GM12878 (cell line): Measurements from ENCODE around the gene ESR1. TPM values are rescaled to one million over a fixed set of nuclear protein-coding genes. Genes with fewer than 3 reads are reported as not detected.

Experiments
- ATAC-seq: fragments of 200-7000 bp; cut with Tn5 transposase; 3 replicates; pipeline ENCODE4 v1.9.1; 2020; ENCODE audit warnings: mild to moderate bottlenecking, moderate library complexity
- BruUV-seq: library from RNA; stranded (reverse); fragments of 400-500 nt; replicated peaks from 2 replicates; lab custom pipeline; 2021; lab: Mats Ljungman, UMichigan
- CTCF ChIA-PET: fragments of 300-600 bp; sonication (Branson Sonifier 250); formaldehyde crosslinking; extraction: SDS; loops from one replicate; lab custom pipeline; 2021; ENCODE audit warnings: inconsistent platforms; lab: Yijun Ruan, JAX
- POLR2A ChIA-PET: fragments of 350-600 bp; formaldehyde crosslinking; extraction: SDS; loops from one replicate; lab custom pipeline; 2021; ENCODE audit warnings: inconsistent platforms; lab: Charles Lee
- RAD21 ChIA-PET: fragments of 300-600 bp; sonication (Branson Sonifier 250); formaldehyde crosslinking; loops from one replicate; lab custom pipeline; 2023; ENCODE audit warnings: antibody characterized with exemption; ENCODE audit not compliant: unreplicated experiment; lab: Charles Lee
- SMC1A ChIA-PET: fragments of 300-600 bp; sonication (Branson Sonifier 250); formaldehyde crosslinking; loops from one replicate; lab custom pipeline; 2023; ENCODE audit not compliant: unreplicated experiment, uncharacterized antibody; lab: Charles Lee
- DNase-seq: peaks from one replicate; pipeline ENCODE4 v3.0.0-alpha.2; 2011; ENCODE audit warnings: low read depth, low spot score
- FAIRE-seq: peaks from 3 replicates; lab custom pipeline; 2011; peaks lifted over from hg19 to GRCh38; lab: Jason Lieb, UNC
- H2AFZ ChIP-seq: 2 replicates; pipeline ENCODE4 v1.6.0; 2011; ENCODE audit warnings: low read depth, low read length, control low read depth; ENCODE audit not compliant: control insufficient read depth
- H3K27ac ChIP-seq: 2 replicates; pipeline ENCODE4 v1.5.1; 2011; ENCODE audit warnings: control low read depth; ENCODE audit not compliant: control insufficient read depth, insufficient read depth
- H3K27me3 ChIP-seq, 2 experiments: replicated peaks in 1 of 2; 2 replicates each; pipeline versions ENCODE4 v1.6.0 to v1.6.1; 2011; ENCODE audit warnings: low read length in 1 of 2; ENCODE audit not compliant: control insufficient read depth in 2 of 2, insufficient read depth in 2 of 2
- H3K36me3 ChIP-seq, 2 experiments: 2 replicates each; pipeline ENCODE4 v1.5.1; 2011; ENCODE audit warnings: low read length in 1 of 2; ENCODE audit not compliant: control insufficient read depth in 2 of 2, insufficient read depth in 2 of 2
- H3K4me1 ChIP-seq: 2 replicates; pipeline ENCODE4 v1.6.1; 2011; ENCODE audit warnings: mild to moderate bottlenecking, low read length, moderate library complexity, mixed read lengths; ENCODE audit not compliant: control insufficient read depth, insufficient read depth
- H3K4me2 ChIP-seq: 2 replicates; pipeline ENCODE4 v1.6.0; 2011; ENCODE audit warnings: control low read depth; ENCODE audit not compliant: control insufficient read depth, insufficient read depth
- H3K4me3 ChIP-seq: fragments of 200-600 bp; sonication (generic); 2 replicates; pipeline ENCODE4 v1.5.1; 2016
- H3K79me2 ChIP-seq: 2 replicates; pipeline ENCODE4 v1.6.0; 2011; ENCODE audit warnings: low read length; ENCODE audit not compliant: control insufficient read depth, insufficient read depth
- H3K9ac ChIP-seq: 2 replicates; pipeline ENCODE4 v1.8.0; 2011; ENCODE audit warnings: low read length, control low read depth, mixed read lengths; ENCODE audit not compliant: control insufficient read depth, insufficient read depth
- H3K9me3 ChIP-seq: replicated peaks from 3 replicates; pipeline ENCODE4 v1.5.1; 2011; ENCODE audit warnings: mild to moderate bottlenecking, low read length; ENCODE audit not compliant: control insufficient read depth, insufficient read depth
- H4K20me1 ChIP-seq: 2 replicates; pipeline ENCODE4 v1.6.0; 2011; ENCODE audit not compliant: control insufficient read depth, insufficient read depth
- BCL11A ChIP-seq: IDR thresholded peaks from 2 replicates; pipeline ENCODE4 v1.6.1; 2011; ENCODE audit warnings: low read depth, low read length
- BMI1 ChIP-seq: fragments of 450-650 bp; IDR thresholded peaks from 2 replicates; pipeline ENCODE4 v1.6.1; 2016; ENCODE audit warnings: mild to moderate bottlenecking, moderate library complexity, borderline replicate concordance
- DPF2 ChIP-seq: fragments of 450-650 bp; IDR thresholded peaks from 2 replicates; pipeline ENCODE4 v1.6.1; 2017; ENCODE audit warnings: mild to moderate bottlenecking
- EZH2 ChIP-seq: IDR thresholded peaks from 2 replicates; pipeline ENCODE4 v1.6.1; 2012; ENCODE audit warnings: low read depth, mild to moderate bottlenecking, control low read depth, inconsistent platforms, low read length, borderline replicate concordance; ENCODE audit not compliant: control insufficient read depth
- HCFC1 ChIP-seq: fragments of 150-350 bp; IDR thresholded peaks from 2 replicates; pipeline ENCODE4 v1.6.1; 2014; ENCODE audit warnings: low read length
- HDAC6 ChIP-seq: fragments of 200-600 bp; sonication (generic); IDR thresholded peaks from one replicate; pipeline ENCODE4 v1.8.0; 2017; ENCODE audit warnings: antibody characterized with exemption; ENCODE audit not compliant: unreplicated experiment
- IKZF1 ChIP-seq: fragments of 450-650 bp; conservative IDR thresholded peaks from 2 replicates; pipeline ENCODE4 v1.6.1; 2017; ENCODE audit warnings: antibody characterized with exemption, mild to moderate bottlenecking
- NFIC ChIP-seq: IDR thresholded peaks from 2 replicates; pipeline ENCODE4 v1.6.1; 2012; ENCODE audit warnings: low read depth, mild to moderate bottlenecking, inconsistent platforms, low read length, moderate library complexity
- NFXL1 ChIP-seq: fragments of 450-650 bp; IDR thresholded peaks from 2 replicates; pipeline ENCODE4 v1.6.1; 2017; ENCODE audit warnings: antibody characterized with exemption, mild to moderate bottlenecking, borderline replicate concordance
- NR2C1 ChIP-seq: fragments of 450-650 bp; IDR thresholded peaks from 2 replicates; pipeline ENCODE4 v1.6.1; 2017; ENCODE audit warnings: antibody characterized with exemption, mild to moderate bottlenecking, moderate library complexity
- RB1 ChIP-seq: fragments of 450-650 bp; formaldehyde crosslinking; IDR thresholded peaks from 2 replicates; pipeline ENCODE4 v1.6.1; 2017; ENCODE audit warnings: mild to moderate bottlenecking, borderline replicate concordance
- RFX5 ChIP-seq: IDR thresholded peaks from 2 replicates; pipeline ENCODE4 v1.6.1; 2011; ENCODE audit warnings: low read depth, low read length, improper control_type of control experiment
- SMAD1 ChIP-seq: fragments of 450-650 bp; IDR thresholded peaks from 2 replicates; pipeline ENCODE4 v1.6.1; 2018; ENCODE audit warnings: mild to moderate bottlenecking, low read depth; ENCODE audit not compliant: partially characterized antibody
- SPI1 ChIP-seq: IDR thresholded peaks from 2 replicates; pipeline ENCODE4 v1.6.1; 2011; ENCODE audit warnings: low read depth, mild to moderate bottlenecking, low read length, moderate library complexity, borderline replicate concordance; ENCODE audit not compliant: insufficient read depth
- SREBF1 ChIP-seq: IDR thresholded peaks from 2 replicates; pipeline ENCODE4 v1.6.1; 2012; ENCODE audit warnings: mild to moderate bottlenecking, low read length
- ZNF207 ChIP-seq: fragments of 450-650 bp; IDR thresholded peaks from 2 replicates; pipeline ENCODE4 v1.6.1; 2014; ENCODE audit warnings: antibody characterized with exemption, mild to moderate bottlenecking, borderline replicate concordance
- WGBS: methylation state at CpG from one replicate; pipeline ENCODE4 v1.1.6; 2016; ENCODE audit warnings: low lambda C conversion rate; ENCODE audit not compliant: insufficient replicate concordance, insufficient coverage; ENCODE audit errors: missing lambda C conversion rate; 5-methylcytosine and 5-hydroxymethylcytosine counted together
- in situ Hi-C: fragments of 300-500 bp; cut with MboI; formaldehyde crosslinking; loops from 9 replicates; pipeline ENCODE4 v1.14.3; 2018; ENCODE audit warnings: mixed read lengths
- intact Hi-C: fragments of 100-400 bp; cut with micrococcal nuclease; formaldehyde crosslinking; loops from one replicate; pipeline ENCODE4 v1.14.2; 2022; ENCODE audit not compliant: unreplicated experiment
- polyA plus RNA-seq, 11 experiments: library from polyadenylated mRNA; depleted of rRNA in 4 of 11; unstranded in 6 of 11; stranded (reverse) in 5 of 11; fragments of >200 nt; fragmentation: Nextera tagmentation in 4 of 11; fragmentation: Illumina TruSeq in 1 of 11; extraction: Ambion mirVana in 4 of 11; extraction: Trizol in 1 of 11; gene quantifications; 1 replicate in 1 of 11; 2 replicates in 10 of 11; pipeline versions ENCODE4 v1.2.1 to v1.2.3, GENCODE V29; 2011 to 2016; ENCODE audit warnings: inconsistent platforms in 2 of 11, missing spikeins in 2 of 11, low read depth in 1 of 11
- total RNA-seq, 4 experiments: library from RNA; depleted of rRNA in 3 of 4; stranded (reverse); fragments of >200 nt in 3 of 4; fragmentation: Illumina TruSeq in 1 of 4; extraction: Trizol in 1 of 4; gene quantifications; 2 replicates each; pipeline versions ENCODE4 v1.2.1 to v1.2.3, GENCODE V29; 2013 to 2021
- TF ChIP-seq, protein P1 (sequence below): fragments of 450-650 bp; IDR thresholded peaks from 2 replicates; pipeline ENCODE4 v1.6.1; 2018; ENCODE audit warnings: mild to moderate bottlenecking, low read depth, moderate library complexity; ENCODE audit not compliant: partially characterized antibody
- TF ChIP-seq, protein P2 (sequence below): IDR thresholded peaks from 2 replicates; pipeline ENCODE4 v1.6.1; 2012; ENCODE audit warnings: improper control_type of control experiment, low read depth, low read length; ENCODE audit not compliant: insufficient replicate concordance

The ESR1 gene
- total and polyA plus RNA-seq, 10 of the 15 experiments (the other 5 are each of a cell fraction or from before 2014, with no cell fraction given), result 0.03 to 0.51 (median 0.21) TPM; not detected in 4

DNA sequence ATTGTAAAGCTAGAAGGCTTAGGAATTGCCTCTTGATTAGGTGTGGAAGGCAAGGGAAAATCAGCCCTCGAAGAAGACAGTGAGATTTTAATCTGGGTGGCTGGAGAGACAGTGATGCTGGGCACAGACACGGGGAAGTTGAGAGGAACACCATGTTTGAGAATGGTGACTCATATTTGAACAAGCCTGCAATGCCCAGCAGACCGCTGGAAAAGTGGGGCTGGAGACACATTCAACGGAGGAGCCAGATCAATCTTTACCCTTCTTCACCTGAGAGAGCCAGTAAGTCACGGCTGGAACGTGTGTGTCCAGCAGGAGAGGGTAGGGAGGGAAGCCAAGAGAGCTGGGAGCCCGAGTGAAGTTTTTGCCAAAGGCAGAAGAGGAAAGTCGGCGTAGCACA lies 3.7 kb upstream of the ESR1 start:
- CTCF ChIA-PET, result no interaction called here
- TF ChIP-seq EZH2 (no peak), IKZF1 (no peak), BCL11A (no peak), HDAC6 (no peak), SREBF1 (no peak), DPF2 (no peak), BMI1 (no peak), RB1 (no peak), NR2C1 (no peak), ZNF207 (no peak), NFIC (no peak), HCFC1 (no peak), RFX5 (no peak), SPI1 (no peak), SMAD1 (no peak), NFXL1 (no peak)
- TF ChIP-seq, protein P1, sequence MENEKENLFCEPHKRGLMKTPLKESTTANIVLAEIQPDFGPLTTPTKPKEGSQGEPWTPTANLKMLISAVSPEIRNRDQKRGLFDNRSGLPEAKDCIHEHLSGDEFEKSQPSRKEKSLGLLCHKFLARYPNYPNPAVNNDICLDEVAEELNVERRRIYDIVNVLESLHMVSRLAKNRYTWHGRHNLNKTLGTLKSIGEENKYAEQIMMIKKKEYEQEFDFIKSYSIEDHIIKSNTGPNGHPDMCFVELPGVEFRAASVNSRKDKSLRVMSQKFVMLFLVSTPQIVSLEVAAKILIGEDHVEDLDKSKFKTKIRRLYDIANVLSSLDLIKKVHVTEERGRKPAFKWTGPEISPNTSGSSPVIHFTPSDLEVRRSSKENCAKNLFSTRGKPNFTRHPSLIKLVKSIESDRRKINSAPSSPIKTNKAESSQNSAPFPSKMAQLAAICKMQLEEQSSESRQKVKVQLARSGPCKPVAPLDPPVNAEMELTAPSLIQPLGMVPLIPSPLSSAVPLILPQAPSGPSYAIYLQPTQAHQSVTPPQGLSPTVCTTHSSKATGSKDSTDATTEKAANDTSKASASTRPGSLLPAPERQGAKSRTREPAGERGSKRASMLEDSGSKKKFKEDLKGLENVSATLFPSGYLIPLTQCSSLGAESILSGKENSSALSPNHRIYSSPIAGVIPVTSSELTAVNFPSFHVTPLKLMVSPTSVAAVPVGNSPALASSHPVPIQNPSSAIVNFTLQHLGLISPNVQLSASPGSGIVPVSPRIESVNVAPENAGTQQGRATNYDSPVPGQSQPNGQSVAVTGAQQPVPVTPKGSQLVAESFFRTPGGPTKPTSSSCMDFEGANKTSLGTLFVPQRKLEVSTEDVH, result no peak
- TF ChIP-seq, protein P2, sequence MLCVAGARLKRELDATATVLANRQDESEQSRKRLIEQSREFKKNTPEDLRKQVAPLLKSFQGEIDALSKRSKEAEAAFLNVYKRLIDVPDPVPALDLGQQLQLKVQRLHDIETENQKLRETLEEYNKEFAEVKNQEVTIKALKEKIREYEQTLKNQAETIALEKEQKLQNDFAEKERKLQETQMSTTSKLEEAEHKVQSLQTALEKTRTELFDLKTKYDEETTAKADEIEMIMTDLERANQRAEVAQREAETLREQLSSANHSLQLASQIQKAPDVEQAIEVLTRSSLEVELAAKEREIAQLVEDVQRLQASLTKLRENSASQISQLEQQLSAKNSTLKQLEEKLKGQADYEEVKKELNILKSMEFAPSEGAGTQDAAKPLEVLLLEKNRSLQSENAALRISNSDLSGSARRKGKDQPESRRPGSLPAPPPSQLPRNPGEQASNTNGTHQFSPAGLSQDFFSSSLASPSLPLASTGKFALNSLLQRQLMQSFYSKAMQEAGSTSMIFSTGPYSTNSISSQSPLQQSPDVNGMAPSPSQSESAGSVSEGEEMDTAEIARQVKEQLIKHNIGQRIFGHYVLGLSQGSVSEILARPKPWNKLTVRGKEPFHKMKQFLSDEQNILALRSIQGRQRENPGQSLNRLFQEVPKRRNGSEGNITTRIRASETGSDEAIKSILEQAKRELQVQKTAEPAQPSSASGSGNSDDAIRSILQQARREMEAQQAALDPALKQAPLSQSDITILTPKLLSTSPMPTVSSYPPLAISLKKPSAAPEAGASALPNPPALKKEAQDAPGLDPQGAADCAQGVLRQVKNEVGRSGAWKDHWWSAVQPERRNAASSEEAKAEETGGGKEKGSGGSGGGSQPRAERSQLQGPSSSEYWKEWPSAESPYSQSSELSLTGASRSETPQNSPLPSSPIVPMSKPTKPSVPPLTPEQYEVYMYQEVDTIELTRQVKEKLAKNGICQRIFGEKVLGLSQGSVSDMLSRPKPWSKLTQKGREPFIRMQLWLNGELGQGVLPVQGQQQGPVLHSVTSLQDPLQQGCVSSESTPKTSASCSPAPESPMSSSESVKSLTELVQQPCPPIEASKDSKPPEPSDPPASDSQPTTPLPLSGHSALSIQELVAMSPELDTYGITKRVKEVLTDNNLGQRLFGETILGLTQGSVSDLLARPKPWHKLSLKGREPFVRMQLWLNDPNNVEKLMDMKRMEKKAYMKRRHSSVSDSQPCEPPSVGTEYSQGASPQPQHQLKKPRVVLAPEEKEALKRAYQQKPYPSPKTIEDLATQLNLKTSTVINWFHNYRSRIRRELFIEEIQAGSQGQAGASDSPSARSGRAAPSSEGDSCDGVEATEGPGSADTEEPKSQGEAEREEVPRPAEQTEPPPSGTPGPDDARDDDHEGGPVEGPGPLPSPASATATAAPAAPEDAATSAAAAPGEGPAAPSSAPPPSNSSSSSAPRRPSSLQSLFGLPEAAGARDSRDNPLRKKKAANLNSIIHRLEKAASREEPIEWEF, result no peak

More for the DNA sequence above, 3.7 kb upstream of the ESR1 start:
- no peak overlapping the region for H3K4me2 ChIP-seq
- in situ Hi-C loops (no loop called here), intact Hi-C loops (no loop called here)
- H3K36me3 ChIP-seq, result no peaks in the 10 kb centered on the region
- H3K9me3 ChIP-seq, result no peaks in the 10 kb centered on the region
- no peaks in the 10 kb centered on the region for H3K4me1 ChIP-seq
- no peak for FAIRE-seq
- H3K9ac ChIP-seq, result no peak overlapping the region
- BruUV-seq, result no TSS peak
- peaks cover 11 to 13% of the 10 kb centered on the region in 2 experiments for H3K27me3 ChIP-seq
- WGBS, result 30% methylated on average over 9 of the region's 9 CpGs
- H3K27ac ChIP-seq, result no peak overlapping the region
- DNase-seq, result no peak
- H4K20me1 ChIP-seq, result no peaks in the 10 kb centered on the region
- ChIA-PET POLR2A (no interaction called here), SMC1A (no interaction called here), RAD21 (no interaction called here)
- no peaks in the 10 kb centered on the region for H3K79me2 ChIP-seq
- no peak overlapping the region for H2AFZ ChIP-seq
- ATAC-seq, result no peak
- H3K4me3 ChIP-seq, result no peak overlapping the region
